ENCODE results near the gene ARX.

DNA sequence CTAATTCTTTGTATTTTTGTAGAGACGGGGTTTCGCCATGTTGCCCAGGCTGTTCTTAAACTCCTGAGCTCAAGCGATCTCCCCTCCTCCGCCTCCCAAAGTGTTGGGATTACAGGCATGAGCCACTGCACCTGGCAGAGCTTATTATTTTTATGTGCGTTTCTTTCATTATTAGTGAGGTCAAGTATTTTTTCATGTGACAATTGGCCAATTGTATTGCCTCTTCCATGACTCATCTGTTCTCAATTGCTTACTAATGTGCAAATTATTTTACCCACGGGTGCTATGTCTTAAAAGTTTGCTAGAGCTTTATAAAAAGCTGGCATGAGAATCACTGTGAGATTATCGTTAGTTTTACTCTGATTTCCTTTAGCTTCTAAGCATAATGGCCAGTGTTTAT is 13.0 kb upstream of the ARX start:
- no peak for TF ChIP-seq POLR2AphosphoS5 (IDR thresholded peaks at IDR 0.05; ENCODE audit: low read depth, low read length)
- no peak for TF ChIP-seq RCOR1 (IDR thresholded peaks at IDR 0.05; ENCODE audit: low read length)
- TF ChIP-seq, protein P1, sequence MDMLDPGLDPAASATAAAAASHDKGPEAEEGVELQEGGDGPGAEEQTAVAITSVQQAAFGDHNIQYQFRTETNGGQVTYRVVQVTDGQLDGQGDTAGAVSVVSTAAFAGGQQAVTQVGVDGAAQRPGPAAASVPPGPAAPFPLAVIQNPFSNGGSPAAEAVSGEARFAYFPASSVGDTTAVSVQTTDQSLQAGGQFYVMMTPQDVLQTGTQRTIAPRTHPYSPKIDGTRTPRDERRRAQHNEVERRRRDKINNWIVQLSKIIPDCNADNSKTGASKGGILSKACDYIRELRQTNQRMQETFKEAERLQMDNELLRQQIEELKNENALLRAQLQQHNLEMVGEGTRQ (IDR thresholded peaks at IDR 0.05; ENCODE audit: borderline replicate concordance, low read depth, low read length): no peak
- TF ChIP-seq GABPA (IDR thresholded peaks at IDR 0.05; ENCODE audit: low read depth): no peak
- TF ChIP-seq, protein P2, sequence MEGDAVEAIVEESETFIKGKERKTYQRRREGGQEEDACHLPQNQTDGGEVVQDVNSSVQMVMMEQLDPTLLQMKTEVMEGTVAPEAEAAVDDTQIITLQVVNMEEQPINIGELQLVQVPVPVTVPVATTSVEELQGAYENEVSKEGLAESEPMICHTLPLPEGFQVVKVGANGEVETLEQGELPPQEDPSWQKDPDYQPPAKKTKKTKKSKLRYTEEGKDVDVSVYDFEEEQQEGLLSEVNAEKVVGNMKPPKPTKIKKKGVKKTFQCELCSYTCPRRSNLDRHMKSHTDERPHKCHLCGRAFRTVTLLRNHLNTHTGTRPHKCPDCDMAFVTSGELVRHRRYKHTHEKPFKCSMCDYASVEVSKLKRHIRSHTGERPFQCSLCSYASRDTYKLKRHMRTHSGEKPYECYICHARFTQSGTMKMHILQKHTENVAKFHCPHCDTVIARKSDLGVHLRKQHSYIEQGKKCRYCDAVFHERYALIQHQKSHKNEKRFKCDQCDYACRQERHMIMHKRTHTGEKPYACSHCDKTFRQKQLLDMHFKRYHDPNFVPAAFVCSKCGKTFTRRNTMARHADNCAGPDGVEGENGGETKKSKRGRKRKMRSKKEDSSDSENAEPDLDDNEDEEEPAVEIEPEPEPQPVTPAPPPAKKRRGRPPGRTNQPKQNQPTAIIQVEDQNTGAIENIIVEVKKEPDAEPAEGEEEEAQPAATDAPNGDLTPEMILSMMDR (IDR thresholded peaks at IDR 0.05): no peak
- no peak for TF ChIP-seq RFX5 (IDR thresholded peaks at IDR 0.05; ENCODE audit: low read length)
- TF ChIP-seq, protein P3, sequence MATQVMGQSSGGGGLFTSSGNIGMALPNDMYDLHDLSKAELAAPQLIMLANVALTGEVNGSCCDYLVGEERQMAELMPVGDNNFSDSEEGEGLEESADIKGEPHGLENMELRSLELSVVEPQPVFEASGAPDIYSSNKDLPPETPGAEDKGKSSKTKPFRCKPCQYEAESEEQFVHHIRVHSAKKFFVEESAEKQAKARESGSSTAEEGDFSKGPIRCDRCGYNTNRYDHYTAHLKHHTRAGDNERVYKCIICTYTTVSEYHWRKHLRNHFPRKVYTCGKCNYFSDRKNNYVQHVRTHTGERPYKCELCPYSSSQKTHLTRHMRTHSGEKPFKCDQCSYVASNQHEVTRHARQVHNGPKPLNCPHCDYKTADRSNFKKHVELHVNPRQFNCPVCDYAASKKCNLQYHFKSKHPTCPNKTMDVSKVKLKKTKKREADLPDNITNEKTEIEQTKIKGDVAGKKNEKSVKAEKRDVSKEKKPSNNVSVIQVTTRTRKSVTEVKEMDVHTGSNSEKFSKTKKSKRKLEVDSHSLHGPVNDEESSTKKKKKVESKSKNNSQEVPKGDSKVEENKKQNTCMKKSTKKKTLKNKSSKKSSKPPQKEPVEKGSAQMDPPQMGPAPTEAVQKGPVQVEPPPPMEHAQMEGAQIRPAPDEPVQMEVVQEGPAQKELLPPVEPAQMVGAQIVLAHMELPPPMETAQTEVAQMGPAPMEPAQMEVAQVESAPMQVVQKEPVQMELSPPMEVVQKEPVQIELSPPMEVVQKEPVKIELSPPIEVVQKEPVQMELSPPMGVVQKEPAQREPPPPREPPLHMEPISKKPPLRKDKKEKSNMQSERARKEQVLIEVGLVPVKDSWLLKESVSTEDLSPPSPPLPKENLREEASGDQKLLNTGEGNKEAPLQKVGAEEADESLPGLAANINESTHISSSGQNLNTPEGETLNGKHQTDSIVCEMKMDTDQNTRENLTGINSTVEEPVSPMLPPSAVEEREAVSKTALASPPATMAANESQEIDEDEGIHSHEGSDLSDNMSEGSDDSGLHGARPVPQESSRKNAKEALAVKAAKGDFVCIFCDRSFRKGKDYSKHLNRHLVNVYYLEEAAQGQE (IDR thresholded peaks at IDR 0.05; ENCODE audit: low read depth, low read length): no peak
- no peak for TF ChIP-seq NFIC (IDR thresholded peaks at IDR 0.05; ENCODE audit: borderline replicate concordance)
- TF ChIP-seq, protein P4, sequence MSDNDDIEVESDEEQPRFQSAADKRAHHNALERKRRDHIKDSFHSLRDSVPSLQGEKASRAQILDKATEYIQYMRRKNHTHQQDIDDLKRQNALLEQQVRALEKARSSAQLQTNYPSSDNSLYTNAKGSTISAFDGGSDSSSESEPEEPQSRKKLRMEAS (IDR thresholded peaks at IDR 0.05; ENCODE audit: low read depth): no peak

Measured in SK-N-SH (cell line).